SK-N-MC (cell line): Measurements from ENCODE around the gene ZNRF3.

Source experiments
- EZH2 ChIP-seq: fragments of 200-600 bp; sonication (generic); IDR thresholded peaks from one replicate; pipeline ENCODE4 v1.6.1; 2017; ENCODE audit warnings: antibody characterized with exemption
- FOXP2 ChIP-seq: optimal IDR thresholded peaks from 2 replicates; pipeline ENCODE3; 2011; ENCODE audit warnings: mild to moderate bottlenecking, moderate library complexity; ENCODE audit not compliant: insufficient read depth; ENCODE audit errors: extremely low read length, control extremely low read depth
- POLR2AphosphoS5 ChIP-seq: IDR thresholded peaks from 2 replicates; pipeline ENCODE4 v1.6.1; 2012; ENCODE audit warnings: mild to moderate bottlenecking, low read depth, low read length, borderline replicate concordance

DNA sequence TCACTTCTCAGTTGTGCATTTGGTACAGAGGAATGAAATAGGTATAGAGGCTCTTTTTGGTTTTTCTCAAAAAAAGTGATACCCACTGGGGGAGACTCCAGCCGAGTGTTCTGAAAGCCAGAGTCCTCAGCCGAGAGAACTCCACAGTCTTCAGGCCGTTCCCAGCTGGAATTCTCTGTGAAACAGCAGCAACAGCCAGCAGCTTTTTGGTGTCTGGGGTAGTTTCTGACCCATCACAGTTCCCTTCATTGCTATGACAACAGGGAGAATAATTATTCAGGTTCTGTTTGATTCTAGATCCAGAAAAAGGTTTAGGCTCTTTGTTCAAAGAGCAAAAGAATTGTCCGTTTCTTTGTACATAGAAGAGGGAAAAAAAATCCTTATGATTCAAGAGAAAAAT, 93.7 kb downstream of the ZNRF3 start:
- TF ChIP-seq EZH2 (no peak), POLR2AphosphoS5 (no peak), FOXP2 (no peak)
